HepG2 (cell line): ENCODE data around the gene REEP6. TPM values are rescaled to one million over a fixed set of nuclear protein-coding genes. Genes with fewer than 3 reads are reported as not detected.

Experiments used
- BRD4 ChIP-seq: sonication (generic); formaldehyde crosslinking; IDR thresholded peaks from 2 replicates; pipeline ENCODE4 v1.4.0; 2020; ENCODE audit warnings: missing genetic modification reagents
- ELF1 ChIP-seq: sonication (generic); formaldehyde crosslinking; IDR thresholded peaks from 2 replicates; pipeline ENCODE4 v1.4.0; 2020; ENCODE audit warnings: missing genetic modification reagents
- GABPB1 ChIP-seq: IDR thresholded peaks from 2 replicates; pipeline ENCODE4 v1.6.1; 2016; ENCODE audit warnings: mild to moderate bottlenecking, missing genetic modification reagents, moderate library complexity, missing compliant biosample characterization
- HNRNPLL ChIP-seq: fragments of 200-400 bp; formaldehyde crosslinking; IDR thresholded peaks from 2 replicates; pipeline ENCODE4 v1.6.1; 2017; ENCODE audit warnings: mild to moderate bottlenecking, low read depth, low read length; ENCODE audit not compliant: poor library complexity, severe bottlenecking
- KLF9 ChIP-seq: IDR thresholded peaks from 2 replicates; pipeline ENCODE4 v1.6.1; 2016; ENCODE audit warnings: low read depth
- RBFOX2 ChIP-seq: fragments of 200-400 bp; formaldehyde crosslinking; IDR thresholded peaks from 2 replicates; pipeline ENCODE4 v1.6.1; 2017; ENCODE audit warnings: low read depth, mild to moderate bottlenecking, low read length
- SP1 ChIP-seq, 2 experiments: fragments of 450-650 bp in 1 of 2; sonication (generic) in 1 of 2; formaldehyde crosslinking in 1 of 2; IDR thresholded peaks; 2 replicates each; pipeline versions ENCODE4 v1.4.0 to v1.6.1; 2016 to 2020; ENCODE audit warnings: missing genetic modification reagents in 1 of 2
- TAF1 ChIP-seq: sonication (generic); formaldehyde crosslinking; IDR thresholded peaks from 2 replicates; pipeline ENCODE4 v1.4.0; 2020; ENCODE audit warnings: missing genetic modification reagents
- YEATS4 ChIP-seq: sonication (generic); formaldehyde crosslinking; IDR thresholded peaks from 2 replicates; pipeline ENCODE4 v1.4.0; 2020; ENCODE audit warnings: missing genetic modification reagents, borderline replicate concordance
- ZBTB2 ChIP-seq: sonication (generic); formaldehyde crosslinking; IDR thresholded peaks from 2 replicates; pipeline ENCODE4 v1.8.0; 2022; ENCODE audit warnings: low read depth, missing genetic modification reagents
- ZC3H13 ChIP-seq: sonication (generic); formaldehyde crosslinking; IDR thresholded peaks from 2 replicates; pipeline ENCODE4 v1.8.1; 2023; ENCODE audit warnings: mild to moderate bottlenecking, missing genetic modification reagents, moderate library complexity
- ZMYM2 ChIP-seq: sonication (generic); formaldehyde crosslinking; IDR thresholded peaks from 2 replicates; pipeline ENCODE4 v1.8.0; 2022; ENCODE audit warnings: mild to moderate bottlenecking, missing genetic modification reagents
- ZNF121 ChIP-seq: sonication (generic); formaldehyde crosslinking; IDR thresholded peaks from 2 replicates; pipeline ENCODE4 v1.5.0; 2020; ENCODE audit warnings: mild to moderate bottlenecking, missing genetic modification reagents
- ZNF3 ChIP-seq: IDR thresholded peaks from 2 replicates; pipeline ENCODE4 v1.7.0; 2017; ENCODE audit warnings: inconsistent platforms
- ZNF407 ChIP-seq: sonication (generic); formaldehyde crosslinking; IDR thresholded peaks from one replicate; pipeline ENCODE4 v1.5.1; 2020; ENCODE audit warnings: mild to moderate bottlenecking, missing genetic modification reagents; ENCODE audit errors: not compliant biosample characterization
- ZNF687 ChIP-seq: sonication (generic); formaldehyde crosslinking; IDR thresholded peaks from 2 replicates; pipeline ENCODE4 v1.5.1; 2020; ENCODE audit warnings: mild to moderate bottlenecking, missing genetic modification reagents, moderate library complexity
- polyA plus RNA-seq, 8 experiments: library from polyadenylated mRNA; depleted of rRNA in 3 of 8; stranded (reverse) in 7 of 8; unstranded in 1 of 8; fragments of >200 nt; fragmentation: Illumina TruSeq in 4 of 8; extraction: Trizol in 4 of 8; gene quantifications; 2 replicates each; pipeline versions ENCODE4 v1.2.1 to v1.2.3, GENCODE V29; 2011 to 2016; ENCODE audit warnings: low read depth in 4 of 8, missing spikeins in 1 of 8, mixed read lengths in 1 of 8; ENCODE audit not compliant: insufficient read depth in 1 of 8
- total RNA-seq, 5 experiments: library from RNA; depleted of rRNA; stranded (reverse); fragments of >200 nt; fragmentation: Illumina TruSeq; extraction: Trizol; gene quantifications; 2 replicates each; pipeline ENCODE4 v1.2.3, GENCODE V29; 2016; ENCODE audit warnings: low read depth in 1 of 5

Gene REEP6
- total and polyA plus RNA-seq, 2 of the 13 experiments (the other 11 are each of a cell fraction or from before 2014, with no cell fraction given) = 10.0 to 28.8 TPM

GRCh38 chr19:1491114-1491848, at the start of gene REEP6 (continued):
- TF ChIP-seq ZNF407 (peak; percentile 28), TAF1 (peak; percentile 80), ZNF3 (CRISPR knock-in tag) (no peak), ZNF687 (CRISPR knock-in tag) (peak; percentile 67), RBFOX2 (peak; percentile 91), YEATS4 (CRISPR knock-in tag) (peak; percentile 79), ZBTB2 (CRISPR knock-in tag) (peak; percentile 71), SP1 (IDR thresholded peaks at IDR 0.05) (no peak), SP1 (CRISPR knock-in tag; IDR thresholded peaks at IDR 0.05) (0 out of 2 replicates have a peak, but pooled peaks have one; percentile 6), ZC3H13 (CRISPR knock-in tag) (peak; percentile 75), ZMYM2 (peak; percentile 54; the same call in 1 of the 2 replicates), ZNF121 (CRISPR knock-in tag) (peak; percentile 57; the same call in 1 of the 2 replicates), ELF1 (CRISPR knock-in tag) (no peak), GABPB1 (CRISPR knock-in tag) (peak; percentile 57; the same call in 1 of the 2 replicates), HNRNPLL (peak; percentile 5), BRD4 (CRISPR knock-in tag) (peak; percentile 43; the same call in 1 of the 2 replicates), KLF9 (CRISPR knock-in tag) (no peak)
